ENCODE data around the gene AP1B1.
"Not testable (repeated sequence)": the region's sequence is repeated elsewhere in the genome, so short reads cannot be mapped to it uniquely, and the experiment has no call there.

Gene AP1B1

DNA sequence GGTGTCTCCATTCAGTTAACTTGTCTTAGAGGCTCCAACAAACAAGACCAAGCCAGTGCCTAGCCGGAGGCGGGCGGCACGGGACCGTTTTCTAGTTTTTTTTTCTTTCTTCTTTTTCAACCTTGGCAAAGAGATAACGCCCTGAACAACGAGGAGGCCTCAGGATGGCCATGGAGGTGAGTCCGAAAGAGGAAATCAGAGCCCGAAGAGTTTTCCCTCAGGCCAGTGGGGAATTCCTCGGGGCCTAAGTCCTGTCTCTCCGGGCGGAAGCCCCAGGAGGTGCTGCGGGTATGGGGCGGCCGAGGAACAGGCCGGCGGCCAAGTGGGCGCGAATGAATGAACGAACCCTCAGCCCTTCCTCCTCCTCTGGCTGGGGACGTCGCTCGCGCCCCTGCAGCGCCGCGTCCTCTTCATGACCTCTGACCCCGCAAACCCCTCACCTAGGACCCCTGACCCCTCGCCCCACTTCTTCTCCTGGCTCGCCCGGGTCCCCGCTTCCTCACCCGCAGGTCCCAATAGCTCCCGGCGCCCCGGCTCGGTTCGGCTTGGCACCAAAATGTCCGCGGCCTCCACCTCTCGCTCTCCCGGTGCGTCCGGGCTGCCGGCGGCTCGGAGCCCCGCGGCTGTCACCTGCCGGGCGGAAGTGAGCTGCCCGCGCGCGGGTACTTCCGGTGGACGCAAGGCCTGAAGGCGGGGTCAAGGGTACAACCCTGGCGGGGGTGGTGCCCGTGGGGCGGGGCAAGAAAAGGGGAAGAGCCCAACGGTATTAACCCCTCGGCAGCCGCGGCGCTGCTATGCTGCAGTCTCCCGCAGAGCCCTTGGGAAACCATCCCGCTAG, at the start of gene AP1B1:
TSS of gene AP1B1 (minus strand) at position 650 of the 838 bp plus-strand sequence. CDS start 21,327 bp downstream, outside the sequence.
- DNase-seq (ENCODE audit: low read depth): peak; percentile 88

DNA sequence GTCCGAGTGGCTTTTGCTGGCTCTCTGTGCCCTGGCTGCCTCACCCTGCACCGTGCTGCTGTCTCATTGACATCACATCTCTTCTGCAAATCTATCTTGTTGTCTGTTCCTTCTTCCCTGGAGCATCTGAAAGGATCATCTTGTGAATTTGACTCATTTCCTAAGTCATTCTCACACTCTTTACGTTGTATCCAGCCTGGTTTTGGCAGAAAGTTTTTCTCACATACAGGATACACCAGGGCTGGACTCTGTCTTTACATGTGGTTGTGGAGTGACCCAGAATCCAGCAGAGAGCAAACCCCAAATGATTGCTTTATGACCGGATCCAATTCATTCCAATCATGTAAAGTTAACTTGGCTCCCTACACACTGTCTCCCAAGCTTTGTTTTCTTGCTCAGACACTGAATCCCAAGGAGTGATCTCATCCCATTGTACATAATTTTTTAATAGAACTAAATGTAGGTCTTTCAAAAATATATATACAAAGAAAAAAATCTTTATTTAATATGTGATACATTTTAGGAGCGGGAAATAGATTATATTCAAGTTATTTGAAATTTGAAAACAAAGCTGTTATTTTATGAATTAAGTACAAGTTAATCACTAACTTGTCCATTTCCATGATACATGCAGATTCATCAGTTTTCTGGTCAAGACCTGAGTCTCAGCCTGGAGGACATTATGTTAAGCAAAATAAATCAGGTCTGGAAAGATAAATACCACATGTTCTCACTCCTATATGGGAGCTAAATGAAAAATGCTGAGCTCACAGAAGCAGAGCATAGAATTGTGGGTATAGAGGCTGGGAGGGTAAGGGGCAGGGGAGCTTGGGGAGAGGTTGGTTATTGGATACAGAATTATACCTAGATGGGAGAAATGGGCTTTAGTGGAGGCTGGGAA, 47.1 kb upstream of the AP1B1 start:
- DNase-seq (ENCODE audit: low read depth): no peak

DNA sequence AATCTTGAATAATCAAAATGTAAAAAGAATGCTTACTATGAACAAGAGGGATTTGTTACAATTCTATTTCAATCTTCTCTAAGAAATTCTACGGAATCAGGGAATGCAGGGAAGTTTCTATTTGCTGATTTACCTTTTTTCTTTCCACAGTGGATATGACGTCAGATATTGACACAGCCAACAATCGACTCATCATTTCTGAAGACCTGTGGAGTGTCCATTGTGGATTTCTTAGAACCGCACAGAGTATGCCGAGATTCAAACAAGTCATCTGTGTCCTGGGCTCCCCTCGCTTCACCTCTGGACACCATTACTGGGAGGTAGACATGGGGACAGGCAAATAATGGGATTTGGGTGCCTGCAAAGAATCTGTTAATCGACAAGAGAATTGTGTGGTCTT, 45.9 kb upstream of the AP1B1 start:
- DNase-seq (ENCODE audit: low read depth): no peak

DNA sequence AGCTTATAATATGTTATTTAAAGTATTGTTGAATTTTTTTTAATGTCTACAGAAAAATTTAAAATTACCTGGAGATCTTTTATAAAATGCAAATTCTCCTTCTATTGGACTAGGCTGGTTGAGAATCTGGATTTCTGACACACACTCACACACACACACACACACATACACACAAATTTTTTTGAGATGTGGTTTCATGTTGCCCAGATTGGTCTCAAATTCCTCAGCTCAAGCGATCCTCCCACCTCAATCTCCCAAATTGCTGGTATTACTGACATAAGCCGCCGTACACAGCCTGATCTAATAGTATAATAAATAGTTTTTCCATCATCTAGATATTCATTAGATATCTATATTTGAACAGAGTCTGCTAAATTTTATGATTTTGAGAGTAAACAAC, 45.5 kb upstream of the AP1B1 start:
- DNase-seq (ENCODE audit: low read depth): no peak

DNA sequence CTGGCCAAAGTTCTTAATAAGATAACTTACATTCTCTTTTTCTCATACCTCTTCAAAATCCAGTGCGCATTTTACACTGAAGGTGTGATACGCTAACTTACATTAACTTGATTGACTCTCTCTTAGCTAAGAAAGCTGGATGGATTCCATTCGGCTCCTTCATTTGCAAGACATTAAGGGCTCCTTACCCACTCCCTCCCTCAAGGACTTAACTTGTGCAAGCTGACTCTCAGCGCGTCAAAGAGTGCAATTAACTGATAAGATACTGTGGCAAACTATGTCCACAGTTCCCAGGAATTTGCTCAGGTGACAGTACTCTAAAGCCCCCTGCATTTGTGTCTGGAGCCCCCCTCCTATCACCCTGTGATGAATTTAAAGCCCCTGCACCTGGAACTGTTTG, 43.6 kb upstream of the AP1B1 start:
- no peak for DNase-seq (ENCODE audit: low read depth)

DNA sequence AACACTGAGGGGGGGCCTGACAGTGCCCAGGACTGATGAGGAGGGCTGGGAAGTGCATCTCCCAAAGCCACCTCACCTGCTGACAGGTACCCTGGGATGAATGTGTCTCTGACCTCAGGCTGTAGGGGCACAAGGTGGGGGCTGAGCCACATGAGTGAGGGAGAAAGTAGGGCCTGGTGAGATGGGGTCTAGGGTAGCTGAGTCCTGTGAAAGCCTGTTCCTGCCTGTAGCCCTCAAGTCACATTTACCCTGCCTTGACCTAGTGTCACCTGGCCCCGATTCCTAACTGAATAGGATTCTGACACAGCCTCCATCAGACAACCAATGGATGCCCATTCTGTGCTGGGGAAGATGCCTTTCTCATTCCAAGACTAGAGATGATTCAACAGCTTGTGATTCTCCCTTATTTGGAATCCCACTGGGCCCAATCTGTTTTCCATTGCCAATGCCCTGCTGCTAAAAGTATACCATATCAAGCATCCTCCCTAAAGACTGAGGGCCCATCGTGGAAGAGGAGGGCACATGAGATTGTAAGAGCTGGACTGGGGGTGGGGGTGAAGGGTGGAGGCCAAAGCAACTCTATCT, 38.9 kb upstream of the AP1B1 start:
- DNase-seq (ENCODE audit: low read depth): no peak

DNA sequence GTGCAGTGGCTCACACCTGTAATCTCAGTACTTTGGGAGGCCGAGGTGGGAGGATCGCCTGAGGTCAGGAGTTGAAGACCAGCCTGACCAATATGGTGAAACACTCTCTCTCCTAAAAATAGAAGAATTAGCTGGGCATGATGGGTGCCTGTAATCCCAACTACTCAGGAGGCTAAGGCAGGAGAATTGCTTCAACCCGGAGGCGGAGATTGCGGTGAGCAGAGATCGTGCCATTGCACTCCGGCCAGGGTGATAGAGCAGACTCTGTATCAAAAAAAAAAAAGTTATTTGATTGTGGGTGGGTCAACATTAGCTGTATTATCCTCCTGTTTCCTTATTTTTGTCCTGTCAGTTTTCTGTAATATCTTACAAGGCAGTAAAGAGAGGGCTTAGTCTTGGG, 38.1 kb upstream of the AP1B1 start:
- DNase-seq (ENCODE audit: low read depth): no peak

DNA sequence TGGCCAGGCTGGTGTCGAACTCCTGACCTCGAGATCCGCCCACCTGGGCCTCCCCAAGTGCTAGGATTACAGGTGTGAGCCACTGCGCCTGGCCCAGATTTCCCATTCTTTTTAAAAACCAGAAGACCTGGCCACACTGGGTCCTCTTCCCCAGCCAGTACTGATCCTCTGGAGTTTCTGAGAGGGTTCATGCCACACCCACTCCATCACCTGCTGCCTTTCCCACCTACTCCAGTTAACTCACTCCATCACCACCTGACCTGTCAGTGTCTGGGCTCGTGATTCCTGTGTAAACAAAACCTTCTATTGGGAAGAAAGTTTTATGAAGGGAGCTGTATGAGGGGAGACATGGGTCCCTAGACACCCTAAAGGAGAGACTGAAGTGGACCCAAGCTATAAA, 30.3 kb upstream of the AP1B1 start:
- DNase-seq (ENCODE audit: low read depth): not testable (repeated sequence)

DNA sequence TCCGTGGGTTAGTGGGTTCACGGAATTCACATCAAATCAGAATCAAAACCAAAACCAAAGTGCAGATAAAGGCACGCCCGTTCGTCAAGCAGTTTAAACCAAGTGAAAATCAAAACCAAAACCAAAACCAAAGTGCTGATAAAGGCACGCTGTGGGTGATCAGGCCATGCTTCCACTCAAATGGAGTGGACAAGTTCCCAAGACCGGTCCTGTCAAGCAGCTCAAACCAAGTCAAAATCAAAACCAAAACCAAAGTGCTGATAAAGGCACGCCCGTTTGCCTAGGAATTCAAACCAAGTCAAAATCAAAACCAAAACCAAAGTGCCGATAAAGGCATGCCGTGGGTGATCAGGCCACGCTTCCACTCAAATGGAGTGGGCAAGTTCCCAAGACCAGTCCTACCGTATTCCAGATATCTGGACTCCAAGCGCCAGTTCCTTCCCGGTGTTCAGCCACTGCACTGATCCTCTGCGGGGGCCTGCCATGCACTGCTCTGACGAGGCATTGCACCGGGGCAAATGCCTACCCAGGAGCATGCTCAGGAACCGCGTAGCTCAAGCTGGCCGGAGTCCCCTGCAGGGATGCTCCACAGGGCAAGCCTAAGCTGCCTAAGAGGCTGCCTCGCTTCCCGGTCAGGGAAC, 26.7 kb upstream of the AP1B1 start:
- DNase-seq (ENCODE audit: low read depth): peak; percentile 24

DNA sequence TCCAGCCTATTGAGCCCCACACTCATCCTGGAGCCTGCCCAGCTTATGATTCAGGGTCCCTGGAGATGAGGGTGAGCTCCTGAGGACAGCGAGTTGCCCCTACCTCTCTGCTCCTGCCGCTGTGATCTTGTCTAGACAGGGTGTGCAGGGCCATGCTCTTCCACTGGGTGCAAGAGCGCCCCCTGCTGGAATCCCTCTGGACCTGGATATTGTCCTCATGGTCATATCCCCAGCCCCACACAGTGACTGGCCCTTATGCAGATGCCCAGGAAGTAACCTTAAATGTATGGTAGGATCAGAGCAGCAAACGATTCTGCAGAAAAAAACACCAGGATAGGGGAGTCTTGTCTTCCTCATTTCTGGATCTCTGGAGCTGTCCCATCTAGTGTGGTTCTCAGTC, 24.4 kb upstream of the AP1B1 start:
- not testable (repeated sequence) for DNase-seq (ENCODE audit: low read depth)

DNA sequence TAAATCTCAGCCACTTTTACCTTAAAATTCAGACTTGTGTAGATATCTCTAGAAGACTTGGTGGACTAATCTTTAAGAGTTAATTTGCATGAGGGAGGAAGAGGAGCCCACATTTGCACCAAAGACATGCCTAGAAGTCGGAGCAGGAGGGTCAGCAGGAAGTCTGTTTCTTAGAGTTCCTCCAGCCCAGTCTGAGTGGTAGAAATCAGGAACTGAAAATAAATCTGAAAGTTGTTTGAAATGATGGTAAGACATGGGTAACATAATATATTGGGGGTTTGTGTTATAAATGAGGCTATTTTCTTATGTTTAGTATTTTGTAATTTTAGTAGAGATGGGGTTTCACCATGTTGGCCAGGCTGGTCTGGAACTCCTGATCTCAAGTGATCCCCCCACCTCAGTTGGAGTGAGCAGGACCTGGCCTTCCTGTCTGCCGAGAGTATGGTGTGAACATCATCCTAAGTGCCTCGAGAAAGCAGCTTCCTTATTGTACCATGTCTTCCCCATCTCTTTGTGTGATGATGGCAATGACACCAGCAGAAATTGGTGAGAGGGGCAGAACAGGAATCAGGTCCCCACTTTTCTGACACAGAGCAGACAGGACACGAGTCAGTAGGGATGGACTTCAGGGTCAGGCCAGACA, 23.3 kb upstream of the AP1B1 start:
- DNase-seq (ENCODE audit: low read depth): not testable (repeated sequence)

DNA sequence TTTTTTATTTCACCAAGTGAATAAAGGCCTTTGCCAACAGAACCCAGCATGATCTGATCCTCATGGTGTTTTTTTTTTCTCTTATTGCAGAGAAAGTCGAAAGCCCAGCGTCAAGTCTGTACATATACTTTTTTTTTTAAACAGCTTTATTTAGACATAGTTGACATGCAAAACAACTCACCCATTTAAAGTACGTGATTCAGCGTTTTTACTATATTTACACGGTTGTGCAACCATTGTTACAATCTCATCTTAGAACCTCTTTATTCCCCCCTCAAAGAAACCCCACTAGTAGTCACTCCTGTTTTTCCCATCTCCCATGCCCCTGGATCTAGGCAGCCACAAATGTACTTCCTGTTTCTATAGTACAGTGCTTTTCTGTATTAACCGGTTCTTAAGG, 20.6 kb upstream of the AP1B1 start:
- no peak for DNase-seq (ENCODE audit: low read depth)

DNA sequence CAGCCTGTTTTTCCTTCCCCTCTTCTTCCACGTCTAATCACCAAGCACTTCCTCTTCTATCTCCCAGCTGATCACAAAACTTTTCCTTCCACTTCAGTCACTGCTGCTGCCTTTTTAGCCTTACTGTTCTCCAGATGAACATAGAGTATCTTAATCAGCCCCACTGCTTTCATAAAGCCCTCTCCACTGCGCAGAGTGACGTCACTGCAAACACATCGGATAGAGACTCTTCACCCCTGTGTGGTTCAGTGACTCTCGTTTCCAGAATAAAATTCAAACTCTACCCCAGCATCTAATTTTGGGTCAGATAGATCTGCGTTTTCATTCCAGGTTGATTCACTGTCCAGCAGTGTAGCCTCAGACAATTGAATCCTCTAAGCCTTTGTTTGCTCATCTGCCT, 13.2 kb upstream of the AP1B1 start:
- not testable (repeated sequence) for DNase-seq (ENCODE audit: low read depth)

DNA sequence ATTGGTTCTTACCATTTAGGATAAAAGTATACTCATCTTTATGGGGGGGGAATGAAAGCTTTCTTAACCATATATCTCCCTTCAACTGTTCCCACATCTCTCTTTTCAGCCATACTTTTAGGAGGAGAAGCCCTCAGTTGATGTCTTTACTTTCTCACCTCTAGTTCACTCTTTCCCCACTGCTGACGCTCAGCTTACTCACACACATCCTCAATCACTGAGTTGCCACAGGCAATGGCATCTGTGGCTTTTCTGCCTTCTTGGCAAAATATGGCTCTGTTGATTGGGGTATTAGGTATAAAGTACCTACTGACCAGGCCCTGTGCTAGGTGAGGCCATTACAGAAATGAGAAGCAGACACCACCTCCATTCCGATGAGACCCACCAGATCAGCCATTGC, 12.2 kb upstream of the AP1B1 start:
- no peak for DNase-seq (ENCODE audit: low read depth)

DNA sequence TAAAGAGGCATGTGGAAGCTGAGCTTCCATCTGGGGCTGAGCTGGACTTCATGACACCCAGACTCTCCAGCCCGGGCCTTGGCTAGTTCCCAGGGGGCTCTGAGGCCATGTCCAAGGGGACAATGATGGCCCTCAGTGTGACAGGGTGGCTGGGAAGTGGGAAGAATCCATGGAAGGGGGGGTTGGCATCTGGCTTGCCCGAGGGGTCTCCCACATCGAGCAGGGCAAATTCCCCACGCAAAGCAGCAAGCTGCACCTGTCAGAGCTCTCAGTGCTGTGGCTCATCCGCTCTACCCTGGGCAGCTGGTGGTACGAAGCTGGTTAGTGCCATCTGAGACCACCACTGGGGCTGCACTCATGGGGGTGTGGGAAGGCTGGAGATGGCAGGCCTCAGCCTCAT, 9.4 kb upstream of the AP1B1 start:
- DNase-seq (ENCODE audit: low read depth): no peak

DNA sequence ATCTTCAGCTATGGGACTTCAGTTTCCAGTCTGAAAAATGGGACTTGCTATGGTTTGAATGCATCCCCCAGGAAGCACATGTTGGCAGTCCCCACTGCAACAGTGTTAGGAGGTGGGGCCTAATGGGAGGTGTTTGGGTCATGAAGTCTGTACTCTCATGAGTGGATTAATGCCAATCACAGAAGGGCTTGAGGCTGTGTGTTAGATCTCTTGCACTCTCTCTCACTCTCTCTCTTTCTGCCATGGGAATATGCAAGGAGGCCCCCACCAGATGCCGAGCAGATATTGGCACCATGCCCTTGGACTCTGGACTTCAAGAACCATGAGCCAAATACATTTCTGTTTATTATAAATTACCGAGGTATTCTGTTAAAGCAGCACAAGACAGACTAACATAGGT, 7.8 kb upstream of the AP1B1 start:
- no peak for DNase-seq (ENCODE audit: low read depth)

DNA sequence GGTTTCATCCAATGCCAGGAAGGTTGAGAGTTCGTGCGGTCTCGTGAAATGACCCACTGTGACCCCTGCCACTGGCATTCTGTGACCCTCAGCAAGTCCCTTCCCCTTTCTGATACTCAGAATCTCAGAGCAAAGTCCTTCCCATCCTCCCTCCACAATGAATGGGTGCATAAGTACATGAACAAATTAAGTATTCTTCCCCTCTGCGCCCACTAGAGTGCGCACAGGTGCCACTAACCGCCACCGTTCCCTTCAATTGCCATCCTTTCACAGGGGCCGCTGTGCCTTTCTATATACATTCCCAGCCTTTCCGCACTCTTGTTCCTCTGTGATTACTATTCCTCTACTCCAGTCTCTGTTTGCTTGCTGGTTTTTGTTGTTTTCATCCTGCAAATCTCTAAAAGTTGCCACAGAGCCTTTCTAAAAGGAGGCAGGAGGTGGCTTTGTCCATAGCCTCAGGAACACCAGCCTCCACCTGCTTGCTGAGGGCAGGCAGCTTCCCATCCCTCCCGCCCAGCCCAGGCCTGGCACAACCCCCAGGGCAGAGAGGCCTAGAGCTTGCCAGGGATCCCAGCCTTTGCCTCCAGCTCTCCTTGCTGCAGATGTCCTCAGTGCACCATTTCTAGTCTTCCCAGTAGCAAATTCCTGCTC, 6.7 kb upstream of the AP1B1 start:
- DNase-seq (ENCODE audit: low read depth): peak; percentile 58

DNA sequence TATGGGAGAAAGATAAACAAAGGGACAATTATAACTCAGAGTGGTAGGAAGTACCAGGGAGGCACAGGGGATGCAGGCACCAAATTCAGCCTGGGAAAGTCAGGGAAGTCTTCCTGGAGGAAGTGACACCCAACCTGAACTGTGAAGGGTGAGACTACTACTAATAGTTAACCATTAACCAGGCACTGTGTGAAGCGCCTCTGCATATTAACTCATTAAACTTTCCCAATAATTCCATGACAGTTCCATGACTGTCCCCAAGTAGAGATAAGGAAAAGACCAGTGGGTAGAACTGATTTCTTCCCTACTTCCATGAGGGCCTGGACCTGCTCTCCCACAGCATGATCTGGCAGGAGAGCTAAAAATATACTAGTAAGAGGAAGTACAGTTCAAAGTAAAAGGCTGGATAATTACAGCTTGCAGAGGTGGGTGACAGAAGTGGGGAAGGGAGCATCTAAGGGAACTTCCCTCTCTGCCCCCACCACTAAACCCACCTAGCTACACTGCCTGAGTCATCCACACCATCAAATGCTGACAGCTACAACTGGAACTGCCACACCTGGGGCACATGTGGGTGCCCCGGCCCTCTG, 4.7 kb upstream of the AP1B1 start:
- DNase-seq (ENCODE audit: low read depth): no peak

DNA sequence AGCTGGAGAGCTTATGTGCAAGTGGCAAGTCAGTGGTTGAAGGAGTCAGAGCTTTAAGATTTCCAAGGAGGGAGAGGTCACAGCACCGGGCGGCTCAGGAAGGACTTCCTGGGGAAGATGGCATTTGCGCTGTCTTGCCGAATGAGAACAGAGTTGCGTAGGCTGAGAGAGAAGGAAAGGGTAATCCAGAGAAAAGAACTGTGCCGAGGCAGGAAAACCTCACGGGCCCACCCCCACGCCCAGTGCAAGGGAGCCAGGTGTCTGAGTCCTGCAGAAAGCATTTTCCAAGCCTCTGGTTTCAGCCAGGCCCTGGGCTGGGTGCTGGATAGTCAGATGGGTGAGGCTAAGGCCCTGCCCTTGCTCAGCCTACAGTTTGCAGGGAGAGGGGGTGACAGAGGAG, 3.2 kb upstream of the AP1B1 start:
- DNase-seq (ENCODE audit: low read depth): no peak

DNA sequence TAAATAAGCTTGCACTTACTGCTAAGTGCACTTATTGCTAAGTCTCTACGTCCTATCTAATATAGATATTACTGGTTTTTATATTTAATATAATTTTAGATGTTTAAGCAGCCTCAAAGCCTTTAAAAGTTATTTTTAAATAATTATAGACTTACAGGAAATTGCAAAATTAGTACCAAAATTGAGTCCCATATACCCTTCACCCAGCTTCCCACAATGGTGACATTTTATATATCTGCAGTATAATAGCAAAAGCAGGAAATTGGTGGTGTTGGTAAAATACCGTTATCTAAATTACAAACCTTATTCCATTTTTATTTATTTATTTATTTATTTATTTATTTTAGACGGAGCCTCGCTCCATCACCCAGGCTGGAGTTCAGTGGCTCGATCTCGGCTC, 1.9 kb upstream of the AP1B1 start:
- DNase-seq (ENCODE audit: low read depth): no peak

DNA sequence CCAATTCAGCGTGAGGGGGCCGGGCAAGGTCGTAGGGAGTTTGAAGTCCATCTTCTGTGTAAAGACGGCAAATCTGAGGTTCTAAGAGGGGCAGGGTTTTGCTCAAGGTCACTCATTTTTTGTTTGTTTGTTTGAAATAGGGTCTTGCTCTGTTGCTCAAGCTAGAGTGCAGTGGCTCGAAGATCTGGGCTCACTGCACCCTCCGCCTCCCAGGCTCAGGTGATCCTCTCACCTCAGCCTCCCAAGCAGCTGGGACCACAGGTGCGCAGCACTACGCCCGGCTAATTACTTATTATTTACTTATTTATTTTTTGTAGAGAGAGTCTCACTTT, 355 bp upstream of the AP1B1 start:
- DNase-seq (ENCODE audit: low read depth): no peak
